GM06990 (cell line): ENCODE data around the gene CFLAR.
"Not testable (repeated sequence)": the region's sequence is repeated elsewhere in the genome, so short reads cannot be mapped to it uniquely, and the experiment has no call there.

Experiments
- DNase-seq: peaks from one replicate; pipeline ENCODE4 v3.0.0-alpha.2; 2011; ENCODE audit not compliant: insufficient read length; ENCODE audit errors: extremely low read depth
- H3K27me3 ChIP-seq: replicated peaks from 2 replicates; pipeline ENCODE4 v1.6.0; 2011; ENCODE audit warnings: low read length; ENCODE audit not compliant: control insufficient read depth, insufficient read depth
- H3K36me3 ChIP-seq: 2 replicates; pipeline ENCODE4 v1.5.1; 2011; ENCODE audit warnings: low read length; ENCODE audit not compliant: control insufficient read depth, insufficient read depth
- H3K4me3 ChIP-seq: replicated peaks from 2 replicates; pipeline ENCODE4 v1.5.1; 2011; ENCODE audit warnings: low read depth, mild to moderate bottlenecking, control low read depth, low read length
- CTCF ChIP-seq: IDR thresholded peaks from 2 replicates; pipeline ENCODE4 v1.5.1; 2011; ENCODE audit warnings: low read length, control low read depth, mild to moderate bottlenecking, inconsistent platforms; ENCODE audit not compliant: insufficient read depth, poor library complexity, severe bottlenecking

CFLAR gene

GRCh38 chr2:201148434-201148990 lies 32.5 kb downstream of the CFLAR start:
- TF ChIP-seq CTCF = no peak
- Histone ChIP-seq H3K27me3 (no peaks in the 10 kb centered on the region), H3K36me3 (peaks cover 24% of the 10 kb centered on the region), H3K4me3 (no peak overlapping the region)
- no peak for DNase-seq

GRCh38 chr2:201149064-201149820 lies 33.3 kb downstream of the CFLAR start:
- DNase-seq = no peak
- H3K4me3 ChIP-seq = no peak overlapping the region
- no peak for TF ChIP-seq CTCF
- peaks cover 25% of the 10 kb centered on the region for H3K36me3 ChIP-seq
- H3K27me3 ChIP-seq = no peaks in the 10 kb centered on the region

- not testable (repeated sequence) for H3K27me3 ChIP-seq, DNase-seq, H3K4me3 ChIP-seq
- H3K36me3 ChIP-seq = peaks cover 29% of the 10 kb centered on the region
Observed at GRCh38 chr2:201149821-201150165, 33.8 kb downstream of the CFLAR start.

GRCh38 chr2:201150454-201151020 lies 34.6 kb downstream of the CFLAR start:
- H3K4me3 ChIP-seq = no peak overlapping the region
- no peak for TF ChIP-seq CTCF
- DNase-seq = no peak
- no peaks in the 10 kb centered on the region for H3K27me3 ChIP-seq
- peaks cover 32% of the 10 kb centered on the region for H3K36me3 ChIP-seq

- Histone ChIP-seq H3K4me3 (no peak overlapping the region), H3K27me3 (no peaks in the 10 kb centered on the region), H3K36me3 (peaks cover 34% of the 10 kb centered on the region)
- DNase-seq = peak; percentile 48
- TF ChIP-seq CTCF = no peak
Observed at GRCh38 chr2:201151127-201151981, 35.4 kb downstream of the CFLAR start.

- H3K4me3 ChIP-seq = no peak overlapping the region
- H3K36me3 ChIP-seq = peaks cover 34% of the 10 kb centered on the region
- no peaks in the 10 kb centered on the region for H3K27me3 ChIP-seq
- no peak for TF ChIP-seq CTCF
- no peak for DNase-seq
Observed at GRCh38 chr2:201152517-201152916, 36.6 kb downstream of the CFLAR start.
